ENCODE data around the gene KCNH1.

KCNH1 gene

GRCh38 chr1:210690236-210690635 is 443.7 kb downstream of the KCNH1 start:
- H3K4me3 ChIP-seq (ENCODE audit: low read depth, low read length) = no peak overlapping the region
- no peak for TF ChIP-seq CTCF (IDR thresholded peaks at IDR 0.05; ENCODE audit: insufficient read depth, low read depth, low read length, missing control alignments)
- DNase-seq (ENCODE audit: low read depth) = no peak

- no peak for TF ChIP-seq CTCF (IDR thresholded peaks at IDR 0.05; ENCODE audit: insufficient read depth, low read depth, low read length, missing control alignments)
- no peak for DNase-seq (ENCODE audit: low read depth)
Measured at GRCh38 chr1:210689826-210690225, 444.1 kb downstream of the KCNH1 start.

GRCh38 chr1:210688512-210689234 is 445.3 kb downstream of the KCNH1 start:
- no peak for DNase-seq (ENCODE audit: low read depth)
- H3K4me3 ChIP-seq (ENCODE audit: low read depth, low read length) = no peak overlapping the region
- TF ChIP-seq CTCF (IDR thresholded peaks at IDR 0.05; ENCODE audit: insufficient read depth, low read depth, low read length, missing control alignments) = no peak

More at GRCh38 chr1:210689826-210690225, 444.1 kb downstream of the KCNH1 start:
- no peak overlapping the region for H3K4me3 ChIP-seq (ENCODE audit: low read depth, low read length)

GRCh38 chr1:210687582-210688279 is 446.2 kb downstream of the KCNH1 start:
- no peak for DNase-seq (ENCODE audit: low read depth)
- no peak for TF ChIP-seq CTCF (IDR thresholded peaks at IDR 0.05; ENCODE audit: insufficient read depth, low read depth, low read length, missing control alignments)
- no peak overlapping the region for H3K4me3 ChIP-seq (ENCODE audit: low read depth, low read length)

- TF ChIP-seq CTCF (IDR thresholded peaks at IDR 0.05; ENCODE audit: insufficient read depth, low read depth, low read length, missing control alignments) = no peak
- H3K4me3 ChIP-seq (ENCODE audit: low read depth, low read length) = no peak overlapping the region
- DNase-seq (ENCODE audit: low read depth) = no peak
Measured at GRCh38 chr1:210686841-210687240, 447.1 kb downstream of the KCNH1 start.

- DNase-seq (ENCODE audit: low read depth) = no peak
- H3K4me3 ChIP-seq (ENCODE audit: low read depth, low read length) = no peak overlapping the region
- TF ChIP-seq CTCF (IDR thresholded peaks at IDR 0.05; ENCODE audit: insufficient read depth, low read depth, low read length, missing control alignments) = no peak
Measured at GRCh38 chr1:210685295-210685650, 448.7 kb downstream of the KCNH1 start.
